H7 (cell line): Measurements from ENCODE around the gene WT1. TPM values are rescaled to one million over a fixed set of nuclear protein-coding genes. Genes with fewer than 3 reads are reported as not detected.

Experiments used
- DNase-seq: peaks from one replicate; pipeline ENCODE4 v3.0.0; 2012
- H3K27me3 ChIP-seq: 2 replicates; pipeline ENCODE4 v1.6.0; 2011; ENCODE audit warnings: mild to moderate bottlenecking, low read length; ENCODE audit not compliant: control insufficient read depth, insufficient read depth
- H3K36me3 ChIP-seq: replicated peaks from 2 replicates; pipeline ENCODE4 v1.5.1; 2011; ENCODE audit warnings: low read length; ENCODE audit not compliant: control insufficient read depth, insufficient read depth
- H3K4me3 ChIP-seq: 2 replicates; pipeline ENCODE4 v1.5.1; 2011; ENCODE audit warnings: low read depth, mild to moderate bottlenecking, control low read depth, low read length, moderate library complexity; ENCODE audit not compliant: insufficient read depth
- total RNA-seq: library from RNA; depleted of rRNA; stranded (reverse); fragments of >200 nt; shearing (Covaris generic); gene quantifications from 2 replicates; pipeline ENCODE4 v1.2.3, GENCODE V29; 2014

The WT1 gene
- total RNA-seq, 1 experiment from 2014 or later: 0.10 TPM

DNA sequence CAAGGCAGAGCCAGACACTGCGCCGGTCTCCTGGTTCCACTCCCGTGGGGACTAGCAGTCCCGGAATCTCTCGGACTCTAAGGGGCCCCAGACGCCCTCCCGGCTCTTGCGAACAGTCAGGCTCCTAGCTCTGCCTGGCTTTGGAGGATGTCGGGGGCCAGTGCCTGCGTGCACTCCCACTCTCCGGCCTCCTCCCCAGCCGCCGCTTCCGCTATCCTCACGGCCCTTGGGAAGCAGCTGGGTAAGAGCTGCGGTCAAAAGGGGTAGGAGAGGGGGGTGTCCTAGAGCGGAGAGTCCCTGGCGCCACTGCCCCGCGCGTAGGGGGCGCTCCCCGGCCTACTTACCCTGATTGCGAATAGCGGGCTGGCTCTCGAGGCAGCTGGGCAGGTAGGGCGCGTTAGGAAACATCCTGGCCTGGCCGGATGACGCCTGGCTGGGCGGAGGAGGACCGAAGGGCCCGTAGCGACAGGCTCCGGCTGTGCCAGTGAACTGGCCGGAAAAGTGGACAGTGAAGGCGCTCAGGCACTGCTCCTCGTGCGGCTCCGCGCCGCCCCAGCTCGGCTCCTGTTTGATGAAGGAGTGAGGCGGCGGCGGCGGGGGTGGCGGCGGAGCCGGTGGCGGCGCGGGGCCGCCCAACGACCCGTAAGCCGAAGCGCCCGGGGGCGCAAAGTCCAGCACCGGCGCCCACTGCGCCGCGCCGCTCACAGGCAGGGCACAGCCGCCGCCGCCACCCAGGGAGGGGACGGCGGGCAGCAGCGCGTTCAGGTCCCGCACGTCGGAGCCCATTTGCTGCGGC, 785 bp downstream of the WT1 start:
- no peaks in the 10 kb centered on the region for H3K36me3 ChIP-seq
- H3K4me3 ChIP-seq: peak overlapping the region; percentile 34
- peak; percentile 82 for DNase-seq
- peaks cover 100% of the 10 kb centered on the region for H3K27me3 ChIP-seq

- Histone ChIP-seq H3K4me3 (no peak overlapping the region; the same call in 1 of the 2 replicates), H3K36me3 (no peaks in the 10 kb centered on the region), H3K27me3 (peaks cover 100% of the 10 kb centered on the region)
- no peak for DNase-seq
Observed at GRCh38 chr11:32433914-32434355, 1.4 kb downstream of the WT1 start.

DNA sequence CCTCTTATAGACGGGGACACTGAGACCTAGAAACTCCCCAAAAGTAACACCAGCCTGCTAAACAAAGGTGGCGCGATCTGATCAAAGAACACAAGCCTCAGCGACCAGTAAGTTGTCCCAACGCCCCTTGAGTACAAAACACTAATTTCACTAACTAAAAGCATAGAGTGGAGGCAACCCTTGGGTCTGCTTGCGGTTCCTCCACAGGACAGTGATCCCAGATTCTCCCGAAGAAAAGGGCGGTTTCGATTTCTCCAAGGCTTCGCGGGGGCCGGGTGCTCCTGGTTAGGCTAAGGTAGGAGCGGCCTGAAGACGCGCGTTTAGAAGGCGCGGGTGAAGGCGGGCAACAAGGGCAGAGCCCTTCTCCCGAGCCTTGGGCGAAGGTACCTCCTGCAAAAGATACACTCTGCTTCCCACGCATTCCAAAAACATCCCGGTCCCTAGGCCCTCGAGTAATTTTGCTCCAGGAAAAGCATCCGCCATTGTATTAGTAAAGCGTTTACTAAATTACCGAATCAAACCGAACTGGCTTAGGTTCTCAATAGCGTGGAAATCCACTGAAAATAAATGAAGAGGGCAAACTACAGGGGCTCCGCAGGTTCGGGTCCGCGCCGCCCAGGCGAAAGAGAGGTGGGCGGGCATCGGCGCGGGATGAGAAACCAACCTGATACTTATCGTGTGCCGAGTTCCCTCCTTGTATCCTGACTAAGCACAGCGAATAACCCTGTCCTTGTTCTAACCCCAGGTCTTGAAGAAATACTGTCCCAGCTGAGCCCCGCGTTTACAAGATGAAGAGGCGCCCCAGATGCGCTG, 2.0 kb downstream of the WT1 start:
- Histone ChIP-seq H3K4me3 (no peak overlapping the region), H3K36me3 (no peaks in the 10 kb centered on the region), H3K27me3 (peaks cover 100% of the 10 kb centered on the region)
- DNase-seq: peak; percentile 50

DNA sequence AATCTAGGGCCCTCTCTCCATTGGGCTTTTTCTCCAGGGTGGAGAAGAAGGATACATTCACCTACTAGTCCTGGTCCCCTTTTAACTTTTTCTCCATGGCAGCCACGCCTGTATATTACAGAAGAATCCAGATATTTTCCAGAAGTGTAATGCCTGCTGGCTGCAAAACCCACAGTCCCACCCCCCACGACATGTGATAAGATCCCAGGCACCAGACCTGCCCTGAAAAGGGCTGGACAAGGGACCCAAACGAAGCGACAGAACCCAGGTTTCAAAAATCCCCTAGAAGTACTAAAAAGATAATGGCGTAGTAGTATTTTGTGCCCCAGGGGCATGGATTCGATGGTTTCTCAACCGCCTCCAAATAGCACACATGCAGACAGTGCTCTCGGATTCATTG, 2.8 kb downstream of the WT1 start:
- DNase-seq: no peak
- Histone ChIP-seq H3K4me3 (no peak overlapping the region), H3K27me3 (peaks cover 100% of the 10 kb centered on the region), H3K36me3 (no peaks in the 10 kb centered on the region)

DNA sequence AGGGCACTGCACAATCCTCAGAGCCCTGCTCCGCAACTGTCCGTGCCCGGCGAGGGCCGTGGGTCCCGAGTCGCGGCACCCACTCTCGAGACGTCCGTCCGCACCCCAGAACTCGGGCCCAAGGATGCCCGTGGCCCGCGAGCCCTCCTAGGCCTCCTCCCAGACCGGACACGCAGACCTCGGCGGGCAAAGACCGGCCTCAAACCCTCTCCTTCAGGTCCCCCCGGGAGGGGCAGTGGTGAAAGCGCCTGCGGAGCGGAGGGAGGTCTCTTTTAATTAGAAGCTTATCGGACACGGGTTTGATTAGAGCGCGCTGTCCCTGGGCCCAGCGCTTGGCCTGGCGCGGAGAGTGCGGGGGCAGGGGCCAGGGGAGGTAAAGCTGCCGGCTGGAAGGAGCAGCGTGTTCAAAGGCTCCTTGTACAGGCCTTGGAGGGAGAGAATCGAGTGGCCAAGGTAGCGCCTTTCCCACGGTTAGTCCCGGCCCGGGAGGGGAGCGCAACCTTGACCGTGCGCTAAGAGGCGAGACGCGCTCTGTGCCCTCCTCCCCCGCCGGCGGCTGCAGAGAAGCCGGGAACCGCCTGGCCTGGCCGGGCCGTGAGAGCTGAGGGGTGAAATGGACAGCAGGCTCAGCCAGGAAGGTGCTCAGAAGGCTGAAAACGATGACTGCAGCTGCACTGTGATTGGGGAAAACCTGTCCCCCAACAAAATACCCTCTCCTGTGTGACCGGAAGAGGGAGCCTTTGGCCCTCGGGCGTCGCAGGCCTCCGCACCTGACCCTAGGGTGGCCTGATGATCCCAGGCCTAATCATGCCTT, 4.6 kb downstream of the WT1 start:
- Histone ChIP-seq H3K4me3 (peak overlapping the region; percentile 34; the same call in 1 of the 2 replicates), H3K36me3 (no peaks in the 10 kb centered on the region), H3K27me3 (peaks cover 100% of the 10 kb centered on the region)
- DNase-seq: peak; percentile 92

GRCh38 chr11:32429477-32429876, 5.9 kb downstream of the WT1 start:
- Histone ChIP-seq H3K27me3 (peaks cover 95% of the 10 kb centered on the region), H3K36me3 (no peaks in the 10 kb centered on the region), H3K4me3 (no peak overlapping the region)
- peak; percentile 27 for DNase-seq

DNA sequence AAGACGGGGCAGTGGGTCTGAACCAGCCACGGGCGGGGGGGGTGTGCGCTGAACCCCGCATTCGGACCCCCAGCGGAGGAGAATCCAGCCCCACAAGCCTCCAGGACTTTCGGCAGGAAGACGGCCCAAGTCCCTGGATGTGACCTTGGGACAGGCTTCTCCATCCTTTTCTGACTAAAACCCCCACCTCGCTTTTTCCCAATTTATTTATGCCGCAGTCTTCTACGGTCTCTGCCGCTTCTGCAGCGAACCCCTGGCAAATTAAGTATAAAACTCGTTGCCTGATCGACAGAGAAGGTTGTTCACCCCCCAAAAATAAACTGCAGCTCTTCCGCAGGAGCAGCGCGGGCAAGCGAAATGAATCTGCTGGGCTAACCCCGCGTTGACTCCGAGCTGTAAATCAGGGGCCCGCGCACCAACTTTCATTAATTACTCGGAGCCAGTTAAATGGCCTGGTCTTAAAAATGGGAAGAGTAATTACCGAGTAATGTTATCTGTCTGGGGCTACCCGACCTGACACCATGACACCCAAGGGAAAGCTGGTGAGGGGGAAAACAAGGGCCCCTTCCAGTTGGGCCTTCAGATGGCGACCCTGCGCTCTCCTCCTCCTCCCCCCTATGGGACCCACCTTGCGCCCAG, 6.6 kb downstream of the WT1 start:
- DNase-seq: peak; percentile 43
- H3K4me3 ChIP-seq: no peak overlapping the region

DNA sequence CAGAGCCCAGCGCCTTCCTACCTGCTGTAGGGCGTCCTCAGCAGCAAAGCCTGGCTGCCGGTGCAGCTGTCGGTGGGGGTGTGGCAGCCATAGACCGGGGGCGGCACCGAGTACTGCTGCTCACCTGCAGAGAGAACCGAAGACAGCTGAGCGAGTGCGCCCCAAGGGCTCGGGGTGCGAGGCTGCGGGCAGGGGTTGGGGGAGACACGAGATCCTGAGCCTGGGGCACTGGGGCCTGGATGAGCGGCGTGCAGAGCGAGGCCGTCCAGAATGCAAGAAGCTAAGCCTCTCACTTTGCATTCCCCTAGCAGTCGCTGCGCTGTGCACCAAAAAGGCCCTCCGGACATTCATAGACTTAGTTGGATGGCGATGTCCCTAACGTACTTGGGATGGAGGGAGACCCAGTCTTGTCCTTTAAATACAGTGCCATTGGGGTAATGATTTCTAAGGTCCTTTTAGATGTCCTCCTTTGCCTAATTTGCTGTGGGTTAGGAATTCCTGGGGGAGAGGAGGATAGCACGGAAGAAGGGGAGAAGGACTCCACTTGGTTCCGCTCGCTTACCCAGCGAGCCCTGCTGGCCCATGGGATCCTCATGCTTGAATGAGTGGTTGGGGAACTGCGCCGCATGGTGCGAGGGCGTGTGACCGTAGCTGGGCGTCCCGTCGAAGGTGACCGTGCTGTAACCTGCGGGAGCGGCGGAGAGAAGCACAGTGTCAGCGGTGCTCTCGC, 7.2 kb downstream of the WT1 start:
- Histone ChIP-seq H3K4me3 (no peak overlapping the region), H3K36me3 (no peaks in the 10 kb centered on the region), H3K27me3 (peaks cover 81% of the 10 kb centered on the region)
- DNase-seq: peak; percentile 73

More for the DNA sequence above, 6.6 kb downstream of the WT1 start:
- Histone ChIP-seq H3K27me3 (peaks cover 88% of the 10 kb centered on the region), H3K36me3 (no peaks in the 10 kb centered on the region)

DNA sequence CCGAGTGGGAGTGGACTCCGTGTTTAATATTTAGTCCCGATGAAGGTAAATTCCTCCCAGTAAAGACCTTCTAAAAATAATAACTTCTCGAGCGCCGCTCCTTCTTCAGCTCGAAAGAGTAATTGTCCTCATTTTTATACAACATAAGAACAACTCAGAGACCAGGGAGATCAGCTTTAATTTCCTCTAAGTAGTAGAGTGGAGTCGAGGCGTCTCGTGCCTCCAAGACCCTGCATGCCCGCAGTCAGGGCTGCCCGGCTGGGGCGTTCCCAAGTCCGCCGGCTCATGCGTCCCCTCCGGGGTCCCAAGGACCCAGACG, 7.8 kb downstream of the WT1 start:
- H3K36me3 ChIP-seq: no peaks in the 10 kb centered on the region
- no peak overlapping the region; the same call in 1 of the 2 replicates for H3K4me3 ChIP-seq
- peaks cover 76% of the 10 kb centered on the region for H3K27me3 ChIP-seq
- no peak for DNase-seq

DNA sequence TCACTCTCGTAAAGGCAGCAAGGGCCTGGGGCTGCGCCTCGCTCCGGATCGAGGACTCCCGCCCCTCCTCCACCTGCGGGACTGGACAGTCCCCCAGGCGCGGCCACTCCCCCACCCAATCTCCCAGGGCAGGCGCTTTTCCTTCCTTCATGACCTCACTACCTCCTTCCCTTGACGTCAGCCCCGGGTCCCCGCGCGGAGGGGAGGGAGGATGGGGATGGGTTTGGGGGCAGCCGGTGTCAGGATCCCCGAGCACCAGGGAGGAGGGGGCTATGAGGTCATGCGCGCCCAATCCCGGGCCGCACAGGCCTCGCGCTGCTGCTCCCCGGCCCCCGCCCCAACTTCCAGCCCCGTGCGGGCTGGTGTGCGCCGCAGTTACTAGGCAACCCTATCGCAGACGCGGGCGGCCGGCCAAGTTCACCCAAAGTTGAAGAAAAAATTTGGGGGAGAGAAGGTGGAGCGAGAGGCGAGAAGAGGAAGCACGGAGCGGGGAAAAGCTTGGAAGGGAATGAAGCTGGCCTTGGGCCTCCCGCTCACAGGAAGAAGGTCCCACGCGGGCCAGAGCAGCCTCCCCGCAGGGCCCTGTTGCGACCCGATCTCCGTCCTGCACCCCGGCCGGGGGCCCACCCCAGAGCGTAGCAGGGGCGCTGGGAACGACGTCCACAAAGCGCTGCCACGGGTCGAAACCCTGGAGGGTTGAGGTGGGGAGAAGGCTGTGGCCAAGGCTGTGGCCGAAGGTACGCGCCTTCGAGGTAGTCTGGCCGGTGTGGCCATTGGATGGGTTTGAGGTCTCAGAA, 8.3 kb downstream of the WT1 start:
- H3K4me3 ChIP-seq: peak overlapping the region; percentile 33
- H3K36me3 ChIP-seq: no peaks in the 10 kb centered on the region
- peak; percentile 91 for DNase-seq
- peaks cover 70% of the 10 kb centered on the region for H3K27me3 ChIP-seq

- DNase-seq: peak; percentile 54
Observed at GRCh38 chr11:32426192-32426591, 9.1 kb downstream of the WT1 start.

DNA sequence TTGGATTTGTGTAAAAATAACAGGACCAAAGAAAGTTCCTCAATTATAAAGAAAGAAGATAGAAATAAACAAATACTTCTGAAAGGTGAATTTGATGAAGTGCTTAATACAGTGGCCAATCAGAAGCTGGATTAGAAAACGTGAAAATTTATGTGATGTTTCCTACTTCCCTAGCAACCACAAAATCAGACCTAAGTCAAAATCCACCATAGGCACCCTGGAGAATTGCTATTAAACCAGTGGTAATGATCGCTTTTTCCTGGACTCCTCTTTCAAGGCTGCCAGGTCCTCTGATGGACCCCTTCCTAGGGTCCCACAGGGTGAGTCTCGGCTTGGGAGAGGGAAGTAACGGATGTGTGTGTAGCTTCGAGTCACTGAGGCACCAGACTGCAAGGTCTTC, 9.6 kb downstream of the WT1 start:
- no peak overlapping the region for H3K4me3 ChIP-seq
- peaks cover 58% of the 10 kb centered on the region for H3K27me3 ChIP-seq
- peak; percentile 28 for DNase-seq
- no peaks in the 10 kb centered on the region for H3K36me3 ChIP-seq

More at GRCh38 chr11:32426192-32426591, 9.1 kb downstream of the WT1 start:
- H3K27me3 ChIP-seq: peaks cover 62% of the 10 kb centered on the region
- H3K4me3 ChIP-seq: peak overlapping the region; percentile 33; the same call in 1 of the 2 replicates
- no peaks in the 10 kb centered on the region for H3K36me3 ChIP-seq

DNA sequence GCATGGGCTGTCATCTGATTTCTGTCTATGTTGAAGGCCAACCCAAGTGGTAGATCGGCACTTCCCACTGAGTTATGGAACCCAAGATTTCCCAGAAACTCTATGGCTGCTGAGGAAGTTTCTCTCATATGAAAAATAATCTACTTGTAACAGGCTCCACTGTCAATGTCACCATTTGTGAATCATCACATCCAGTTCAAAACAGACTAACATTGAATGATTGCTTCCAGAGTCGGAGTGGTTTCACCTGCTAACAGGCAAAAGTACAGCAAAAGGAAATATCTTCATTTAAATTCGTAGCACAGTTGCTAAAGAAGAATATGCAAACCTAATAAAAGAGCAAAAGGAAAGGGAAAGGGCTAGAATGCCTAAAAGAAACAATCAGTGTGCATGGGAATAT, 12.8 kb downstream of the WT1 start:
- H3K4me3 ChIP-seq: no peak overlapping the region
- H3K27me3 ChIP-seq: peaks cover 25% of the 10 kb centered on the region
- DNase-seq: no peak
- no peaks in the 10 kb centered on the region for H3K36me3 ChIP-seq
